Measurements from ENCODE around the gene CYP4V2.

GRCh38 chr4:186170966-186171365, 20.4 kb upstream of the CYP4V2 start:
- TF ChIP-seq CTCF (IDR thresholded peaks at IDR 0.05) (no peak), POLR2A (IDR thresholded peaks at IDR 0.05) (no peak)

All from lower leg skin (tissue), 3 donors.